Endothelial cell (in vitro differentiated cells): ENCODE results near the gene SCN2B. TPM values are rescaled to one million over a fixed set of nuclear protein-coding genes. Genes with fewer than 3 reads are reported as not detected.
"Not testable (repeated sequence)": the region's sequence is repeated elsewhere in the genome, so short reads cannot be mapped to it uniquely, and the experiment has no call there.

Source experiments
- DNase-seq: peaks from one replicate; pipeline ENCODE4 v3.0.0; 2021; ENCODE audit warnings: low spot score
- H3K27ac Mint-ChIP-seq: one replicate; pipeline ENCODE4 v1.8.0; 2021; ENCODE audit warnings: mixed read lengths, inconsistent platforms; ENCODE audit not compliant: unreplicated experiment
- H3K27me3 Mint-ChIP-seq: one replicate; pipeline ENCODE4 v1.8.0; 2021; ENCODE audit warnings: mild to moderate bottlenecking, moderate library complexity, mixed read lengths, inconsistent platforms; ENCODE audit not compliant: unreplicated experiment
- H3K36me3 Mint-ChIP-seq: one replicate; pipeline ENCODE4 v1.8.0; 2021; ENCODE audit warnings: mild to moderate bottlenecking, low read depth, mixed read lengths, inconsistent platforms; ENCODE audit not compliant: unreplicated experiment
- H3K4me1 Mint-ChIP-seq: one replicate; pipeline ENCODE4 v1.8.0; 2021; ENCODE audit warnings: mild to moderate bottlenecking, mixed read lengths, inconsistent platforms; ENCODE audit not compliant: unreplicated experiment
- H3K4me3 Mint-ChIP-seq: one replicate; pipeline ENCODE4 v1.8.0; 2021; ENCODE audit warnings: mild to moderate bottlenecking, mixed read lengths, inconsistent platforms; ENCODE audit not compliant: unreplicated experiment
- H3K9me3 Mint-ChIP-seq: one replicate; pipeline ENCODE4 v1.8.0; 2021; ENCODE audit warnings: mixed read lengths, inconsistent platforms; ENCODE audit not compliant: unreplicated experiment
- CTCF ChIP-seq: fragments of 200-600 bp; sonication (generic); IDR thresholded peaks from one replicate; pipeline ENCODE4 v1.5.0; 2021; ENCODE audit warnings: antibody characterized with exemption; ENCODE audit not compliant: unreplicated experiment
- total RNA-seq: library from RNA; stranded (reverse); fragmentation: NEBNext Ultra II Directional; extraction: Animal tissue kit (Norgen Biotek cat#: 25700); gene quantifications from one replicate; pipeline ENCODE4 v1.2.1, GENCODE V29; 2021; ENCODE audit not compliant: unreplicated experiment

Gene SCN2B
- total RNA-seq, 1 donor from 2014 or later = not detected

- H3K27me3 Mint-ChIP-seq = peaks cover 6% of the 10 kb centered on the region
- DNase-seq = no peak
- no peak overlapping the region for H3K27ac Mint-ChIP-seq
- H3K4me1 Mint-ChIP-seq = peaks cover 12% of the 10 kb centered on the region
- no peak overlapping the region for H3K4me3 Mint-ChIP-seq
- no peaks in the 10 kb centered on the region for H3K9me3 Mint-ChIP-seq
- no peaks in the 10 kb centered on the region for H3K36me3 Mint-ChIP-seq
- TF ChIP-seq CTCF = no peak
These were observed 10.1 kb upstream of the SCN2B start for GRCh38 chr11:118186346-118187107.

GRCh38 chr11:118184784-118185579 is 8.5 kb upstream of the SCN2B start:
- no peaks in the 10 kb centered on the region for H3K9me3 Mint-ChIP-seq
- no peak for TF ChIP-seq CTCF
- no peak overlapping the region for H3K4me3 Mint-ChIP-seq
- no peak for DNase-seq
- no peak overlapping the region for H3K27ac Mint-ChIP-seq
- no peaks in the 10 kb centered on the region for H3K36me3 Mint-ChIP-seq
- no peaks in the 10 kb centered on the region for H3K27me3 Mint-ChIP-seq
- peaks cover 12% of the 10 kb centered on the region for H3K4me1 Mint-ChIP-seq

GRCh38 chr11:118183691-118184090 is 7.3 kb upstream of the SCN2B start:
- H3K27ac Mint-ChIP-seq, H3K36me3 Mint-ChIP-seq, H3K27me3 Mint-ChIP-seq, H3K9me3 Mint-ChIP-seq, DNase-seq, H3K4me3 Mint-ChIP-seq: not testable (repeated sequence)
- H3K4me1 Mint-ChIP-seq = peaks cover 16% of the 10 kb centered on the region

GRCh38 chr11:118180300-118180703 is 3.9 kb upstream of the SCN2B start:
- TF ChIP-seq CTCF = no peak
- no peaks in the 10 kb centered on the region for H3K9me3 Mint-ChIP-seq
- no peak overlapping the region for H3K27ac Mint-ChIP-seq
- H3K36me3 Mint-ChIP-seq = no peaks in the 10 kb centered on the region
- H3K4me3 Mint-ChIP-seq = no peak overlapping the region
- H3K4me1 Mint-ChIP-seq = peaks cover 19% of the 10 kb centered on the region
- peak; percentile 45 for DNase-seq
- H3K27me3 Mint-ChIP-seq = peaks cover 6% of the 10 kb centered on the region

- peaks cover 21% of the 10 kb centered on the region for H3K4me1 Mint-ChIP-seq
- H3K4me3 Mint-ChIP-seq = no peak overlapping the region
- no peak for TF ChIP-seq CTCF
- DNase-seq = no peak
- H3K27me3 Mint-ChIP-seq = peaks cover 21% of the 10 kb centered on the region
- H3K27ac Mint-ChIP-seq = no peak overlapping the region
- H3K9me3 Mint-ChIP-seq = no peaks in the 10 kb centered on the region
- no peaks in the 10 kb centered on the region for H3K36me3 Mint-ChIP-seq
These were observed 317 bp upstream of the SCN2B start for GRCh38 chr11:118176778-118177134.
